ENCODE results near the gene SEPTIN1.
A peak's percentile ranks its signal among the peaks of the same experiment; 100 is the strongest.

Gene SEPTIN1

GRCh38 chr16:30376461-30376902 is 5.9 kb downstream of the SEPTIN1 start:
- DNase-seq, result no peak

GRCh38 chr16:30375864-30376263 is 6.5 kb downstream of the SEPTIN1 start:
- DNase-seq, result no peak

GRCh38 chr16:30374538-30374937 is 7.8 kb downstream of the SEPTIN1 start, which contains the start of gene MYL11:
TSS of gene MYL11 (plus strand) at chr16:30374802. CDS start at chr16:30374858, 56 bp downstream.
- DNase-seq, result no peak

GRCh38 chr16:30372725-30373124 is 9.6 kb downstream of the SEPTIN1 start:
- DNase-seq, result no peak

- no peak for DNase-seq
Observed at GRCh38 chr16:30372038-30372712, 10.2 kb downstream of the SEPTIN1 start.

GRCh38 chr16:30371248-30371816 is 11.0 kb downstream of the SEPTIN1 start:
- DNase-seq, result no peak

- peak; percentile 100 for DNase-seq
Observed at GRCh38 chr16:30370456-30371247, 11.7 kb downstream of the SEPTIN1 start, which contains the start of gene TBC1D10B. TSS of gene TBC1D10B (minus strand) at chr16:30370494. CDS start at chr16:30370183, 311 bp downstream.

- DNase-seq, result no peak
Observed at GRCh38 chr16:30369938-30370455, 12.4 kb downstream of the SEPTIN1 start.

GRCh38 chr16:30369091-30369937 is 13.0 kb downstream of the SEPTIN1 start:
- no peak for DNase-seq

GRCh38 chr16:30368792-30369090 is 13.6 kb downstream of the SEPTIN1 start:
- no peak for DNase-seq

GRCh38 chr16:30368122-30368791 is 14.1 kb downstream of the SEPTIN1 start:
- peak; percentile 49 for DNase-seq

GRCh38 chr16:30367349-30368009 is 14.9 kb downstream of the SEPTIN1 start:
- DNase-seq, result no peak

GRCh38 chr16:30366511-30366910 is 15.8 kb downstream of the SEPTIN1 start:
- DNase-seq, result no peak

GRCh38 chr16:30365200-30365599 is 17.2 kb downstream of the SEPTIN1 start:
- no peak for DNase-seq

GRCh38 chr16:30361180-30361579 is 21.2 kb downstream of the SEPTIN1 start:
- DNase-seq, result no peak

GRCh38 chr16:30359871-30360170 is 22.5 kb downstream of the SEPTIN1 start:
- no peak for DNase-seq

- DNase-seq, result no peak
Observed at GRCh38 chr16:30358990-30359870, 23.1 kb downstream of the SEPTIN1 start.

- DNase-seq, result no peak
Observed at GRCh38 chr16:30358577-30358936, 23.8 kb downstream of the SEPTIN1 start.

- DNase-seq, result no peak
Observed at GRCh38 chr16:30357715-30358576, 24.4 kb downstream of the SEPTIN1 start.
